HG03135 (cell line): ENCODE results near the gene SRGAP2B.
"Not testable (repeated sequence)": the region's sequence is repeated elsewhere in the genome, so short reads cannot be mapped to it uniquely, and the experiment has no call there.

Source experiments
- ATAC-seq: cut with Tn5 transposase; IDR thresholded peaks from one replicate; pipeline ENCODE4 v1.9.1; 2021; ENCODE audit warnings: mild to moderate bottlenecking, moderate library complexity; ENCODE audit not compliant: unreplicated experiment

SRGAP2B gene

GRCh38 chr1:145000074-145000742 is 94.9 kb downstream of the SRGAP2B start:
- not testable (repeated sequence) for ATAC-seq

DNA sequence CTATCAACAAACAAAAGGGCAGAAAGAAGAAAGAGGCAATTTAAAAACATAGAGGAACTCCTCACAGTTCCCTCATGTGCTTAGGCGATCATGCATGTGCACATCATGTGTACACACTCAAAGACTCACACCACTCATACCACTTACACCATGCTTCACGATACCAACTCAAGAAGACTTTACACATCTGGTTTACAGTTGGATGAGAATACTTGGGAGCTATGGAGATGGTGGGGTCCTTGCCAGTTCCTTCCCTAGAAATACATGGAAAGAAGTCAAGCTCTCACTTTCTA is 96.2 kb downstream of the SRGAP2B start:
- ATAC-seq, result not testable (repeated sequence)

DNA sequence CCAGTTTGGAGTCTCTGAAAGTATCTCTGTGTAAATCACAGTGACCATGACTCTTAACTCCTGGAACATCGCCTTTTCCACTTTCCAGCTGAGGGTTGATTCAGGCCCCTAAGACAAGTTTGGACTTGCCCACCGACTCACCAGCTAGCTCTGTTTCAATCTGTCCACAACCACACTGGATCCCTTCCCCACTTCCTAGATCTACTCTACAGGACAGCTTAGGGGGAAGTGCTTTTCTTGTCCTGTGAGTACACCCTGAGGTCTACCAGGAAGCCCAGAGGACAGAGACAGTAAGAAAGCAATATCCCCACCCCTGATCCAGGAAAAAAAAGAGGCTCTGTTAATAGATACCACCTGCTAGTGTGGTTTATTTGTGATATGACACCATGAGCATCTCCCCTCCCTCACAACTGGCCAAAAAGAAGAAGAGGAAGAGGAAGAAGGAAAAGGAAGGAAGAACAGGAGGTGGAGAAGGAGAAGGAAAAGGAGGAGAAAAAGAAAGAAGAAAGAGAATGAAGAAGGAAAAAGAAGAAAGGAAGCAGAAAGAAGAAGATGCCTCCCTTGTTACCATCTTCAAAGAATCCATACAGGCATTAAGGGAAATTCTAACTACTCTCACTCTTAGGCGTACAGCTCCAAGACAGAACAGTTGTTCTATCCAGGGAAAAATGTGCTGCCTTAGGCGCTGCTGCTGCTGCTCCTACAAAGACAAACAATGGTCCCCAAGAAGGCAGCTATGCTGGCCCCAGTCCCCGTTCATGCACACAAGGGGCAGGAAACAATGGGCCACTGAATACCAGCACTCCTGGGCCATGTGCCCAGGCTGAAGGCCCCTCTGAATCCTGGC is 96.8 kb downstream of the SRGAP2B start:
- ATAC-seq, result not testable (repeated sequence)

- not testable (repeated sequence) for ATAC-seq
Measured at GRCh38 chr1:144995833-144996410, 99.2 kb downstream of the SRGAP2B start.

- not testable (repeated sequence) for ATAC-seq
Measured at GRCh38 chr1:144992915-144993314, 102.2 kb downstream of the SRGAP2B start.

DNA sequence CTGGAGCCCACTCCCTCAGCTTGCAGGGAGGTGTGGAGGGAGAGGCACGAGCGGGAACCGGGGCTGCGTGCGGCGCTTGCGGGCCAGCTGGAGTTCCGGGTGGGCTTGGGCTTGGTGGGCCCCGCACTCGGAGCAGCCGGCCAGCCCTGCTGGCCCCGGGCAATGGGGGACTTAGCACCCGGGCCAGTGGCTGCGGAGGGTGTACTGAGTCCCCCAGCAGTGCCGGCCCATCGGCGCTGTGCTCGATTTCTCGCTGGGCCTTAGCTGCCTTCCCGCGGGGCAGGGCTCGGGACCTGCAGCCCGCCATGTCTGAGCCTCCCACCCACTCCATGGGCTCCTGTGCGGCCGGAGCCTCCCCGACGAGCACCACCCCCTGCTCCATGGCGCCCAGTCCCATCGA is 104.5 kb downstream of the SRGAP2B start:
- not testable (repeated sequence) for ATAC-seq

- ATAC-seq, result not testable (repeated sequence)
Measured at GRCh38 chr1:144987131-144987530, 108.0 kb downstream of the SRGAP2B start.

DNA sequence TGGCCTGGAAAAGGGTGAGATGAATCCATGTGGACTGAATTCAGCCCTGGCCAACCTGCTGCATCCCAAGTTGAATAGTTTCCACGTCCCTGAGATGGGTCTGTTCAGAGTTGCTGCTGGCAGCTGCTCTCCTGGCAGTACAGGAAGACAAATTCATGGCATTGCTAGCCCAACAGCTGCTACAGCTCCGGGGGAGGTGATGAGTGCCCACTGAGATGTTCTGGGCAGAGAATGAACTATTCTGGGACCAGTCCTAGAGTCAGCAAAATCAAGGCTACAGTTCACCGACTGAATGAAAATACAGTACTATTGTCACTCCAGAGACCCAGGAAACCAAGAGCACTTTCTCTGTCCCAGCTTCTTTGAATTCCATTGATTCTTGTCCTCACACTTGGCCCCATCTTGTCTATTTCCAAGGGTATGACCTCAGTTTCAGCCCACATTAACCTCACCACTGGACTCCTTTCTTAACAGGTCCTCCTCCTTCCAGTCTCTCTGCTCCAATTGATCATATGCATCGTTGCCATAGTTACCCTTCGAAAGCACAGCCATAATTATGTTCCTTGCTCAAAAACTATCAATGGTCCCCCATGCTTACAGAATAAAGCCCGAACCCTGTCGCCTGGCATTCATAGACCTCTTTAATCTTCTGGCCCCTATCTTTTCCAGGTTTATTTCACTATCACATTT is 108.8 kb downstream of the SRGAP2B start:
- ATAC-seq, result not testable (repeated sequence)

DNA sequence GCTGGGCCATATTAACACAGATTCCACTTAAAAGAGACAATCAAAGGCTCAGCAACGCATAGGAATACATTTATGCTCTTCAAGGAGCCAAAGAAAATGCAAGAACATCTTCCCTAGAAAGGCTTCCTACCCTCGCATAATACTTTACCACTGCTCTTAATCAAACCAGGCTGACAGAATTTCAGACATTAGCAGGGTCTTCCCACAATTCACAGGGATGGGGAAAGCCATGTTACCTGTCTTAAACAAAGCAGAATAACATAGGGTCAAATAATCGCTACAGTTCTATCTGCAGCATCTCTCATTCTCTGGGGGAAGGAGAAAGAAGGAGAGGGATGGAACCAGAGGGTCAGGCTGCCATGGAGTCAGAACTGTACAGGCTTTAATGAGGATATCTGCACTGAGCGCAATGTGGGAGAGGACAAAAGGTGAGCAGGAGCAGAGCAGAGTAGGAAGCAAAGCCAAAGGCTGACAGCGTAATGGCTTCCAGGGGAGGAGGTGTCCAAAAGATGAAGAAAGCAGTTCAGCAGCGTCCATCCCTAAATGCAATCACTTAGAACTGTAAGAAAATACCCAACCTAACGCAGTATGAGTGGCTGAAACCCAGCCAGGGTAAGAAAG is 109.5 kb downstream of the SRGAP2B start:
- ATAC-seq, result not testable (repeated sequence)

- ATAC-seq, result not testable (repeated sequence)
Measured at GRCh38 chr1:144982802-144983525, 112.2 kb downstream of the SRGAP2B start.

- not testable (repeated sequence) for ATAC-seq
Measured at GRCh38 chr1:144981157-144981556, 114.0 kb downstream of the SRGAP2B start.

DNA sequence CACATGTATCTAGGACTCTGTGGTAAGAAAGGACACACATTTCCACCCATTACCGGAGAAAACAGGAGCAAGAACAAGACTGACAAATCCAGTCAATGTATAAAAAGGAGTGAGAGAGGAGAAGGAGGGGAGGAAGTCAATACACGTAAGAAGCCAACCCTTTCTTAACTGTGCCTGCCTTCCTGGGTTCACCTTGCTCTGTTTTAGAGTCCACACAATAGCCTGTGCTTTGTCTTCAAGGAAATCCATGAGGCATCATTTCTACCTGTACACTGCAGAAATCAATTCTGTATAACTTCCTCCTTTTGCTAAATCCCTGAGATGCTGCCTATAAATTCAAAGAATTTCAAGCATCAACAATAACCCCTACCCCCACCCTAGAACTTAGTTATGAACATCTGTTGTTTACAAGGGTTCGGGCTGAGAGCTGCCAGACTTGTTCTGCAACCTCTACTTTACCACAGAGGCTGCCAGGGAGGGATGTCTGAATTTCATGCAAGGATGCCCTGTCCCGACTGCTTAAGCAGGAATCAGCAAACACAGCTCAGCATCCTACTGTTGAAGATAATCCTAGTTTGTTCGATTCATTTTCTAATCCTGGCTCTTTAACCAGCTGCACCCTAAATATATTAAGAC is 115.0 kb downstream of the SRGAP2B start:
- ATAC-seq, result not testable (repeated sequence)

GRCh38 chr1:144977856-144978255 is 117.3 kb downstream of the SRGAP2B start:
- ATAC-seq, result not testable (repeated sequence)

- ATAC-seq, result not testable (repeated sequence)
Measured at GRCh38 chr1:144971936-144972335, 123.2 kb downstream of the SRGAP2B start.

- ATAC-seq, result not testable (repeated sequence)
Measured at GRCh38 chr1:144966488-144966887, 128.6 kb downstream of the SRGAP2B start.

- ATAC-seq, result not testable (repeated sequence)
Measured at GRCh38 chr1:144964765-144965164, 130.4 kb downstream of the SRGAP2B start.

GRCh38 chr1:144964186-144964585 is 130.9 kb downstream of the SRGAP2B start:
- not testable (repeated sequence) for ATAC-seq

- not testable (repeated sequence) for ATAC-seq
Measured at GRCh38 chr1:144963571-144963970, 131.6 kb downstream of the SRGAP2B start.
